Cardiac muscle cell (in vitro differentiated cells and primary cell): ENCODE results near the gene ANO1. TPM values are rescaled to one million over a fixed set of nuclear protein-coding genes. Genes with fewer than 3 reads are reported as not detected.

Experiments used
- DNase-seq, 2 donors: peaks; one replicate each; pipeline versions ENCODE4 v3.0.0 to v3.0.0-alpha.2; 2010 to 2017; ENCODE audit warnings: low read depth in 1 of 2, low spot score in 1 of 2
- H3K27ac ChIP-seq: fragments of 200-600 bp; sonication (generic); 2 replicates; pipeline ENCODE4 v1.5.1; 2016
- H3K27me3 ChIP-seq: fragments of 200-600 bp; sonication (generic); 2 replicates; pipeline ENCODE4 v1.6.0; 2016; ENCODE audit warnings: control low read depth
- H3K36me3 ChIP-seq: fragments of 200-600 bp; sonication (generic); 2 replicates; pipeline ENCODE4 v1.5.1; 2016; ENCODE audit warnings: control low read depth
- H3K4me1 ChIP-seq: fragments of 200-600 bp; sonication (generic); 2 replicates; pipeline ENCODE4 v1.8.1; 2017; ENCODE audit warnings: low read depth, mild to moderate bottlenecking, mixed run types
- H3K4me3 ChIP-seq: fragments of 200-600 bp; sonication (generic); 2 replicates; pipeline ENCODE4 v1.5.1; 2016; ENCODE audit warnings: mild to moderate bottlenecking
- H3K9me3 ChIP-seq: fragments of 200-600 bp; sonication (generic); 2 replicates; pipeline ENCODE4 v1.5.1; 2017; ENCODE audit warnings: low read depth, mild to moderate bottlenecking, control low read depth
- polyA plus RNA-seq: library from polyadenylated mRNA; unstranded; fragments of >200 nt; fragmentation: Nextera tagmentation; extraction: Ambion mirVana; gene quantifications from 2 replicates; pipeline ENCODE4 v1.2.1, GENCODE V29; 2016
- total RNA-seq: library from RNA; depleted of rRNA; stranded (reverse); fragments of >200 nt; gene quantifications from 2 replicates; pipeline ENCODE4 v1.2.3, GENCODE V29; 2016
- TF ChIP-seq, protein P1 (sequence below): IDR thresholded peaks from 2 replicates; pipeline ENCODE4 v1.5.1; 2012; ENCODE audit warnings: low read depth, mild to moderate bottlenecking, low read length

The ANO1 gene
- total and polyA plus RNA-seq, 2 experiments from 2014 or later: 0.09 to 0.86 TPM

- H3K36me3 ChIP-seq: no peaks in the 10 kb centered on the region
- TF ChIP-seq, protein P1, sequence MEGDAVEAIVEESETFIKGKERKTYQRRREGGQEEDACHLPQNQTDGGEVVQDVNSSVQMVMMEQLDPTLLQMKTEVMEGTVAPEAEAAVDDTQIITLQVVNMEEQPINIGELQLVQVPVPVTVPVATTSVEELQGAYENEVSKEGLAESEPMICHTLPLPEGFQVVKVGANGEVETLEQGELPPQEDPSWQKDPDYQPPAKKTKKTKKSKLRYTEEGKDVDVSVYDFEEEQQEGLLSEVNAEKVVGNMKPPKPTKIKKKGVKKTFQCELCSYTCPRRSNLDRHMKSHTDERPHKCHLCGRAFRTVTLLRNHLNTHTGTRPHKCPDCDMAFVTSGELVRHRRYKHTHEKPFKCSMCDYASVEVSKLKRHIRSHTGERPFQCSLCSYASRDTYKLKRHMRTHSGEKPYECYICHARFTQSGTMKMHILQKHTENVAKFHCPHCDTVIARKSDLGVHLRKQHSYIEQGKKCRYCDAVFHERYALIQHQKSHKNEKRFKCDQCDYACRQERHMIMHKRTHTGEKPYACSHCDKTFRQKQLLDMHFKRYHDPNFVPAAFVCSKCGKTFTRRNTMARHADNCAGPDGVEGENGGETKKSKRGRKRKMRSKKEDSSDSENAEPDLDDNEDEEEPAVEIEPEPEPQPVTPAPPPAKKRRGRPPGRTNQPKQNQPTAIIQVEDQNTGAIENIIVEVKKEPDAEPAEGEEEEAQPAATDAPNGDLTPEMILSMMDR: no peak
- DNase-seq: peak in 1 of 2 donors; percentile 3
- no peak overlapping the region for H3K27ac ChIP-seq
- no peaks in the 10 kb centered on the region for H3K27me3 ChIP-seq
- H3K4me3 ChIP-seq: no peak overlapping the region
- no peaks in the 10 kb centered on the region for H3K4me1 ChIP-seq
- no peaks in the 10 kb centered on the region for H3K9me3 ChIP-seq
Observed at GRCh38 chr11:70173018-70173417, 94.9 kb downstream of the ANO1 start.

GRCh38 chr11:70174547-70175235 is 96.6 kb downstream of the ANO1 start:
- Histone ChIP-seq H3K9me3 (no peaks in the 10 kb centered on the region), H3K4me3 (no peak overlapping the region), H3K27me3 (no peaks in the 10 kb centered on the region), H3K27ac (no peak overlapping the region), H3K4me1 (no peaks in the 10 kb centered on the region), H3K36me3 (no peaks in the 10 kb centered on the region)
- DNase-seq: no peak
- TF ChIP-seq, protein P1: no peak

DNA sequence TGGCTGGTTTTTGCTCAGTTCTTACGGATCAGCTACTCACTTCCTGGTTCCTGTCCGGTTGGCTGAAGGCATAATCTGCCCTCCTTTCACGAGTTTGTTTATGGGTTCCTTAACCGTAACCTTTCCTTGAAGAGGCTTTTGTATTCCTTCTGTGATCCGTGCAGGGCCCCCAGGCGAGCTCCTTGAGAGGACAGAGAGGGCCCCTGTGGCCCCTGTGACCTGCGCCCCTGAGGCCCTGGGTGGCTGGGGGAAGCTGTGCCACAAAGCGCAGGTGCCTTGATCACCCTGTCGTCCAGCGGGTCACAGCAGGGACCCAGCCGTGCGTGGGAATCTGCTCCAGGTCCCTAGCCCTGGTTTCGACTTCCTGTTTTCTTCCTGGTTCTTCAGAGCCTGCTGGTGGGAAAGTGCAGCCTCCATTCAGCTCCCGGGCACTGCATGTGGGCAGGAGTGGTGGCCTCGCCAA is 97.2 kb downstream of the ANO1 start:
- Histone ChIP-seq H3K4me1 (no peaks in the 10 kb centered on the region), H3K36me3 (no peaks in the 10 kb centered on the region), H3K4me3 (no peak overlapping the region), H3K9me3 (no peaks in the 10 kb centered on the region), H3K27ac (no peak overlapping the region), H3K27me3 (no peaks in the 10 kb centered on the region)
- no peak for DNase-seq
- TF ChIP-seq, protein P1: no peak

DNA sequence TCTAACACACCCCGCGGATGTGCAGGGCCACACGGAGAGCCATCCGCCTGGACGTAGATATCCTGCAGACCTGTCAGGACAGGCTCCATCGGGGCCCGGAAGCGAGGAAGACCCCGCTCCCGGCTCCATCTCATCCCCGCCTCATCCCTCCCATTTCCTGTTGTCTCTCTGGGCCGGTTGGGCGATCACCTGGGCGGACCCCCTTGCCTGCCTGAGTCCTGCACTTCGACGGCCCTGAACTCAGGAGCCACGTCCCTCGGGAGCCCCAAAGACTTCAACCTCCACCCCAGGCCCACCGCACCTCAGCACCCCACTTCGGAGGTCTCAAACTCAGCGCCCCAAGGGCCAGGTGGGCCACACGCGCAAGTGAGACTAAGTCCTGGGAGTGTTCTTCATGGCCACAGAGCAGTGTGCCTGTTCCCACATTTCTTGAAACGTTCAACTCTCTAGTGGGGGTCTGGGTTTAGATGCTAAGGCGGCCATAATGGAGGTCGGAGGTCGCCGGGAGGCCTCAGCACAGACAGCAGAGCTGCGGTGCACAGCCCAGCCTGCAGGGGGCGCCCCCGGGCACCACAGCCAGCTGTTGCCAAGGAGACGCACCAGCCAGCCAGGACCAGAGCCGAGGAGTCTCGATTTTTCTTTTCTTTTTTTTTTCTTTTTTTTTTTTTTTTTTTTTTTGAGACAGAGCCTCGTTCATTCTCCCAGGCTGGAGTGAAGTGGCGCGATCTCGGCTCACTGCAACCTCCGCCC is 99.0 kb downstream of the ANO1 start:
- TF ChIP-seq, protein P1: peak; percentile 43
- H3K27me3 ChIP-seq: no peaks in the 10 kb centered on the region
- no peak overlapping the region for H3K4me3 ChIP-seq
- H3K36me3 ChIP-seq: no peaks in the 10 kb centered on the region
- DNase-seq: peak in 1 of 2 donors; percentile 27
- no peaks in the 10 kb centered on the region for H3K4me1 ChIP-seq
- H3K27ac ChIP-seq: no peak overlapping the region
- no peaks in the 10 kb centered on the region for H3K9me3 ChIP-seq

GRCh38 chr11:70180906-70181305 is 102.8 kb downstream of the ANO1 start:
- Histone ChIP-seq H3K9me3 (no peaks in the 10 kb centered on the region), H3K4me3 (no peak overlapping the region), H3K27me3 (no peaks in the 10 kb centered on the region), H3K4me1 (no peaks in the 10 kb centered on the region), H3K36me3 (no peaks in the 10 kb centered on the region), H3K27ac (no peak overlapping the region)
- no peak for DNase-seq
- TF ChIP-seq, protein P1: no peak
